Measurements from ENCODE around the gene PRM3.

GRCh38 chr16:11291091-11291703 lies 17.8 kb upstream of the PRM3 start:
- TF ChIP-seq CTCF (IDR thresholded peaks at IDR 0.05), result no peak
- no peak for TF ChIP-seq ZFX (IDR thresholded peaks at IDR 0.05; ENCODE audit: borderline replicate concordance)

Data from 22Rv1 (cell line).